Adrenal gland (tissue), 12 donors: Measurements from ENCODE around the gene TACR2. TPM values are rescaled to one million over a fixed set of nuclear protein-coding genes. Genes with fewer than 3 reads are reported as not detected.

ENCODE experiments used
- DNase-seq, 7 donors: peaks; one replicate each; pipeline ENCODE4 v3.0.0-alpha.2; 2019 to 2020
- H3K27ac ChIP-seq, 5 donors: fragments of 200-600 bp; sonication (generic) in 4 of 5; 1 replicate in 3 of 5; 2 replicates in 2 of 5; pipeline versions ENCODE4 v1.5.1 to v1.8.0; 2016 to 2020; ENCODE audit warnings: mild to moderate bottlenecking in 1 of 5
- H3K27me3 ChIP-seq: fragments of 200-600 bp; 2 replicates; pipeline ENCODE4 v1.8.0; 2021
- H3K36me3 ChIP-seq, 2 donors: fragments of 200-600 bp; replicated peaks in 1 of 2; 1 replicate in 1 of 2; 2 replicates in 1 of 2; pipeline versions ENCODE4 v1.5.1 to v1.8.0; 2018 to 2022
- H3K4me1 ChIP-seq, 2 donors: fragments of 200-600 bp; replicated peaks in 1 of 2; 1 replicate in 1 of 2; 2 replicates in 1 of 2; pipeline versions ENCODE4 v1.5.1 to v1.8.0; 2018 to 2021
- H3K4me3 ChIP-seq, 4 donors: fragments of 200-600 bp; sonication (generic) in 3 of 4; one replicate each; pipeline ENCODE4 v1.5.1; 2016 to 2018
- H3K9me3 ChIP-seq, 3 donors: fragments of 200-600 bp; sonication (generic) in 1 of 3; replicated peaks in 1 of 3; 1 replicate in 2 of 3; 2 replicates in 1 of 3; pipeline versions ENCODE4 v1.5.1 to v1.8.0; 2016 to 2021
- CTCF ChIP-seq, 6 experiments: fragments of 450-650 bp in 4 of 6; fragments of 200-600 bp in 2 of 6; sonication (generic) in 1 of 6; IDR thresholded peaks; 1 replicate in 5 of 6; 2 replicates in 1 of 6; pipeline versions ENCODE4 v1.5.1 to v1.8.0; 2016 to 2021; ENCODE audit warnings: antibody characterized with exemption in 6 of 6, mild to moderate bottlenecking in 2 of 6, moderate library complexity in 1 of 6
- POLR2A ChIP-seq, 2 donors: fragments of 450-650 bp; IDR thresholded peaks; one replicate each; pipeline ENCODE4 v1.6.1; 2017; ENCODE audit warnings: antibody characterized with exemption in 2 of 2, mild to moderate bottlenecking in 2 of 2, moderate library complexity in 1 of 2
- WGBS, 4 donors: extraction: QIAGEN DNeasy Blood & Tissue Kit in 2 of 4; methylation state at CpG; one replicate each; pipeline versions ENCODE4 v1.1.5 to v1.1.7; 2013 to 2017; 5-methylcytosine and 5-hydroxymethylcytosine counted together
- intact Hi-C, 2 donors: fragments of 100-400 bp; cut with DNase I; formaldehyde crosslinking; loops; one replicate each; pipeline versions ENCODE4 v1.14.1 to v1.15.0; 2022 to 2023
- polyA plus RNA-seq, 3 donors: library from polyadenylated mRNA; stranded (reverse); fragments of 200-250 nt in 2 of 3; fragments of 350-450 nt in 1 of 3; fragmentation: Illumina TruSeq in 1 of 3; extraction: RNeasy Lipid Tissue Mini Kit (QIAGEN cat#74804) in 1 of 3; gene quantifications; one replicate each; pipeline ENCODE4 v1.2.3, GENCODE V29; 2013 to 2014
- total RNA-seq, 9 donors: library from RNA; depleted of rRNA in 4 of 9; stranded (reverse); fragments of >200 nt in 4 of 9; fragments of 120-200 nt in 1 of 9; fragmentation: NEBNext Ultra II Directional in 1 of 9; extraction: Animal tissue kit (Norgen Biotek cat#: 25700) in 1 of 9; gene quantifications; one replicate each; pipeline versions ENCODE4 v1.1.0 to v1.2.4, GENCODE V29; 2013 to 2023
- donor health status: healthy with polysubstance abuse.
- donor health status: Bipolar disorder and iron deficiency.
- donor health status: DM: yes; HTN: yes; CAD: no.
- donor health status: DM: no; HTN: no; CAD: no.
- donor health status: DM: no; HTN: no; CAD: no.
- donor health status: DM: yes; HTN: yes; CAD: no.

Gene TACR2
- total and polyA plus RNA-seq, 12 donors: 0.11 to 0.55 (median 0.35) TPM; not detected in 3

GRCh38 chr10:69437321-69438259 is 20.9 kb upstream of the TACR2 start:
- no peak for DNase-seq
- intact Hi-C loops: no loop called here
- Histone ChIP-seq H3K9me3 (no peaks in the 10 kb centered on the region), H3K4me1 (peaks cover 0 to 14% of the 10 kb centered on the region in 2 donors), H3K4me3 (no peak overlapping the region), H3K36me3 (no peaks in the 10 kb centered on the region), H3K27me3 (no peaks in the 10 kb centered on the region), H3K27ac (no peak overlapping the region)
- 74 to 82% (median 79%) methylated on average over 10 to 13 of the region's 13 CpGs for WGBS, 4 donors
- TF ChIP-seq POLR2A (IDR thresholded peaks at IDR 0.05) (no peak), CTCF (IDR thresholded peaks at IDR 0.05) (no peak)

GRCh38 chr10:69435966-69436520 is 19.3 kb upstream of the TACR2 start:
- H3K27ac ChIP-seq: no peak overlapping the region
- no peak for DNase-seq
- no peaks in the 10 kb centered on the region for H3K36me3 ChIP-seq
- TF ChIP-seq CTCF (IDR thresholded peaks at IDR 0.05) (no peak), POLR2A (IDR thresholded peaks at IDR 0.05) (no peak)
- no peaks in the 10 kb centered on the region for H3K27me3 ChIP-seq
- H3K4me3 ChIP-seq: no peak overlapping the region
- intact Hi-C loops: no loop called here
- H3K9me3 ChIP-seq: no peaks in the 10 kb centered on the region
- 89 to 100% (median 93%) methylated on average over 4 to 14 of the region's 14 CpGs for WGBS, 4 donors
- H3K4me1 ChIP-seq: peaks cover 0 to 14% of the 10 kb centered on the region in 2 donors

- DNase-seq: no peak
- WGBS, 4 donors: 94 to 97% (median 95%) methylated on average over 6 to 11 of the region's 11 CpGs
- no peaks in the 10 kb centered on the region for H3K9me3 ChIP-seq
- H3K4me1 ChIP-seq: peaks cover 0 to 14% of the 10 kb centered on the region in 2 donors
- H3K4me3 ChIP-seq: no peak overlapping the region
- no peak overlapping the region for H3K27ac ChIP-seq
- intact Hi-C loops: no loop called here
- no peaks in the 10 kb centered on the region for H3K36me3 ChIP-seq
- TF ChIP-seq CTCF (IDR thresholded peaks at IDR 0.05) (no peak), POLR2A (IDR thresholded peaks at IDR 0.05) (no peak)
- no peaks in the 10 kb centered on the region for H3K27me3 ChIP-seq
Measured at GRCh38 chr10:69434926-69435325, 18.2 kb upstream of the TACR2 start.

- no peaks in the 10 kb centered on the region for H3K9me3 ChIP-seq
- 61 to 73% (median 69%) methylated on average over 2 of the region's 2 CpGs for WGBS, 4 donors
- no peak overlapping the region for H3K4me3 ChIP-seq
- TF ChIP-seq POLR2A (IDR thresholded peaks at IDR 0.05) (no peak), CTCF (IDR thresholded peaks at IDR 0.05) (no peak)
- peaks cover 0 to 8% of the 10 kb centered on the region in 2 donors for H3K4me1 ChIP-seq
- H3K27ac ChIP-seq: no peak overlapping the region
- H3K36me3 ChIP-seq: no peaks in the 10 kb centered on the region
- intact Hi-C loops: no loop called here
- DNase-seq: no peak
- no peaks in the 10 kb centered on the region for H3K27me3 ChIP-seq
Measured at GRCh38 chr10:69434169-69434568, 17.5 kb upstream of the TACR2 start.
